Measurements from ENCODE around the gene CXXC5. TPM values are rescaled to one million over a fixed set of nuclear protein-coding genes. Genes with fewer than 3 reads are reported as not detected.

The CXXC5 gene
- total RNA-seq, 1 donor from 2014 or later: 151 TPM

GRCh38 chr5:139640421-139641115 is 7.6 kb upstream of the CXXC5 start:
- Mint-ChIP-seq H3K4me1 (ENCODE audit: low read depth, unreplicated experiment) (peaks cover 58% of the 10 kb centered on the region), H3K9me3 (ENCODE audit: unreplicated experiment) (no peaks in the 10 kb centered on the region), H3K36me3 (ENCODE audit: low read depth, unreplicated experiment) (peaks cover 2% of the 10 kb centered on the region), H3K27me3 (ENCODE audit: low read depth, unreplicated experiment) (peaks cover 9% of the 10 kb centered on the region), H3K4me3 (ENCODE audit: unreplicated experiment) (no peak overlapping the region), H3K27ac (ENCODE audit: unreplicated experiment) (no peak overlapping the region)
- H3K4me1 ChIP-seq (ENCODE audit: insufficient read depth, low read length): peaks cover 33% of the 10 kb centered on the region
- H3K36me3 ChIP-seq (ENCODE audit: insufficient read depth, low read length): no peaks in the 10 kb centered on the region
- no peaks in the 10 kb centered on the region for H4K20me1 ChIP-seq (ENCODE audit: insufficient read depth, low read length)
- no peak overlapping the region for H3K9ac ChIP-seq (ENCODE audit: low read length)
- TF ChIP-seq EZH2 (IDR thresholded peaks at IDR 0.05; ENCODE audit: insufficient read depth, low read length) (no peak), CTCF (IDR thresholded peaks at IDR 0.05; ENCODE audit: insufficient read depth, low read depth, low read length) (no peak)
- H3K27me3 ChIP-seq (ENCODE audit: insufficient read depth, low read length): no peaks in the 10 kb centered on the region
- DNase-seq (ENCODE audit: low read depth) (no peak), FAIRE-seq (no peak)
- no peak overlapping the region for H3K4me2 ChIP-seq (ENCODE audit: low read length)
- H3K9me3 ChIP-seq (ENCODE audit: insufficient read depth, low read depth, low read length): no peaks in the 10 kb centered on the region
- no peak overlapping the region for H3K27ac ChIP-seq (ENCODE audit: low read depth, low read length)
- no peak overlapping the region for H3K4me3 ChIP-seq (ENCODE audit: insufficient read depth, low read depth, low read length)
- no peak overlapping the region for H2AFZ ChIP-seq (ENCODE audit: low read depth, low read length)
- H3K79me2 ChIP-seq (ENCODE audit: insufficient read depth, low read length): peaks cover 2% of the 10 kb centered on the region

- FAIRE-seq (no peak), DNase-seq (ENCODE audit: low read depth) (no peak)
- H3K4me3 ChIP-seq (ENCODE audit: insufficient read depth, low read depth, low read length): no peak overlapping the region
- H3K79me2 ChIP-seq (ENCODE audit: insufficient read depth, low read length): peaks cover 2% of the 10 kb centered on the region
- H3K4me1 ChIP-seq (ENCODE audit: insufficient read depth, low read length): peaks cover 24% of the 10 kb centered on the region
- TF ChIP-seq EZH2 (IDR thresholded peaks at IDR 0.05; ENCODE audit: insufficient read depth, low read length) (no peak), CTCF (IDR thresholded peaks at IDR 0.05; ENCODE audit: insufficient read depth, low read depth, low read length) (no peak)
- no peaks in the 10 kb centered on the region for H4K20me1 ChIP-seq (ENCODE audit: insufficient read depth, low read length)
- no peaks in the 10 kb centered on the region for H3K36me3 ChIP-seq (ENCODE audit: insufficient read depth, low read length)
- H3K4me2 ChIP-seq (ENCODE audit: low read length): no peak overlapping the region
- H3K27me3 ChIP-seq (ENCODE audit: insufficient read depth, low read length): no peaks in the 10 kb centered on the region
- peaks cover 51% of the 10 kb centered on the region for H3K4me1 Mint-ChIP-seq (ENCODE audit: low read depth, unreplicated experiment)
- peak overlapping the region; percentile 77 for H3K27ac Mint-ChIP-seq (ENCODE audit: unreplicated experiment)
- H3K9ac ChIP-seq (ENCODE audit: low read length): no peak overlapping the region
- no peak overlapping the region for H2AFZ ChIP-seq (ENCODE audit: low read depth, low read length)
- peaks cover 2% of the 10 kb centered on the region for H3K36me3 Mint-ChIP-seq (ENCODE audit: low read depth, unreplicated experiment)
- no peaks in the 10 kb centered on the region for H3K9me3 Mint-ChIP-seq (ENCODE audit: unreplicated experiment)
- H3K9me3 ChIP-seq (ENCODE audit: insufficient read depth, low read depth, low read length): no peaks in the 10 kb centered on the region
- H3K27ac ChIP-seq (ENCODE audit: low read depth, low read length): no peak overlapping the region
- H3K4me3 Mint-ChIP-seq (ENCODE audit: unreplicated experiment): no peak overlapping the region
- H3K27me3 Mint-ChIP-seq (ENCODE audit: low read depth, unreplicated experiment): peaks cover 12% of the 10 kb centered on the region
Observed at GRCh38 chr5:139641116-139642080, 6.8 kb upstream of the CXXC5 start.
